ENCODE results near the gene CDH4. TPM values are rescaled to one million over a fixed set of nuclear protein-coding genes. Genes with fewer than 3 reads are reported as not detected.

Gene CDH4
- total RNA-seq, 1 donor from 2014 or later, result 0.06 TPM

GRCh38 chr20:61316346-61316745 is 64.3 kb downstream of the CDH4 start:
- no peak for DNase-seq
- Histone ChIP-seq H3K4me1 (no peaks in the 10 kb centered on the region), H3K9me3 (no peaks in the 10 kb centered on the region), H3K27me3 (ENCODE audit: low read depth) (peaks cover 7% of the 10 kb centered on the region), H3K36me3 (no peaks in the 10 kb centered on the region), H3K27ac (no peak overlapping the region), H3K4me3 (no peak overlapping the region)
- no peak for ATAC-seq
- intact Hi-C loops (cut with DNase I), result no loop called here
- TF ChIP-seq CTCF (IDR thresholded peaks at IDR 0.05), result no peak

GRCh38 chr20:61317966-61318530 is 66.0 kb downstream of the CDH4 start:
- H3K9me3 ChIP-seq, result no peaks in the 10 kb centered on the region
- ATAC-seq (no peak), DNase-seq (no peak)
- TF ChIP-seq CTCF (IDR thresholded peaks at IDR 0.05), result no peak
- H3K4me1 ChIP-seq, result no peaks in the 10 kb centered on the region
- intact Hi-C loops (cut with DNase I), result no loop called here
- H3K36me3 ChIP-seq, result no peaks in the 10 kb centered on the region
- no peak overlapping the region for H3K27ac ChIP-seq
- peaks cover 7% of the 10 kb centered on the region for H3K27me3 ChIP-seq (ENCODE audit: low read depth)
- no peak overlapping the region for H3K4me3 ChIP-seq

GRCh38 chr20:61320691-61321425 is 68.8 kb downstream of the CDH4 start:
- no peaks in the 10 kb centered on the region for H3K9me3 ChIP-seq

GRCh38 chr20:61321481-61321880 is 69.4 kb downstream of the CDH4 start:
- Histone ChIP-seq H3K4me3 (no peak overlapping the region), H3K4me1 (no peaks in the 10 kb centered on the region), H3K27me3 (ENCODE audit: low read depth) (peaks cover 6% of the 10 kb centered on the region), H3K9me3 (no peaks in the 10 kb centered on the region), H3K27ac (no peak overlapping the region), H3K36me3 (no peaks in the 10 kb centered on the region)
- TF ChIP-seq CTCF (IDR thresholded peaks at IDR 0.05), result no peak
- DNase-seq (no peak), ATAC-seq (no peak)
- intact Hi-C loops (cut with DNase I), result no loop called here

More at GRCh38 chr20:61320691-61321425, 68.8 kb downstream of the CDH4 start:
- H3K4me1 ChIP-seq, result no peaks in the 10 kb centered on the region
- H3K27ac ChIP-seq, result no peak overlapping the region
- no peak for TF ChIP-seq CTCF (IDR thresholded peaks at IDR 0.05)
- no peak for DNase-seq
- ATAC-seq, result no peak
- H3K4me3 ChIP-seq, result no peak overlapping the region
- H3K36me3 ChIP-seq, result no peaks in the 10 kb centered on the region
- H3K27me3 ChIP-seq (ENCODE audit: low read depth), result peaks cover 6% of the 10 kb centered on the region
- intact Hi-C loops (cut with DNase I), result no loop called here

GRCh38 chr20:61322151-61322865 is 70.2 kb downstream of the CDH4 start:
- no peak for TF ChIP-seq CTCF (IDR thresholded peaks at IDR 0.05)
- Histone ChIP-seq H3K4me3 (no peak overlapping the region), H3K27me3 (ENCODE audit: low read depth) (peaks cover 4% of the 10 kb centered on the region), H3K4me1 (no peaks in the 10 kb centered on the region), H3K36me3 (no peaks in the 10 kb centered on the region), H3K27ac (no peak overlapping the region), H3K9me3 (no peaks in the 10 kb centered on the region)
- ATAC-seq (no peak), DNase-seq (no peak)
- intact Hi-C loops (cut with DNase I), result no loop called here
